ENCODE data around the gene CHKB. TPM values are rescaled to one million over a fixed set of nuclear protein-coding genes. Genes with fewer than 3 reads are reported as not detected.
A peak's percentile ranks its signal among the peaks of the same experiment; 100 is the strongest.

The CHKB gene
- total and polyA plus RNA-seq, 2 of the 8 experiments (the other 6 are each of a cell fraction or from before 2014, with no cell fraction given) = 27.9 to 42.2 TPM

DNA sequence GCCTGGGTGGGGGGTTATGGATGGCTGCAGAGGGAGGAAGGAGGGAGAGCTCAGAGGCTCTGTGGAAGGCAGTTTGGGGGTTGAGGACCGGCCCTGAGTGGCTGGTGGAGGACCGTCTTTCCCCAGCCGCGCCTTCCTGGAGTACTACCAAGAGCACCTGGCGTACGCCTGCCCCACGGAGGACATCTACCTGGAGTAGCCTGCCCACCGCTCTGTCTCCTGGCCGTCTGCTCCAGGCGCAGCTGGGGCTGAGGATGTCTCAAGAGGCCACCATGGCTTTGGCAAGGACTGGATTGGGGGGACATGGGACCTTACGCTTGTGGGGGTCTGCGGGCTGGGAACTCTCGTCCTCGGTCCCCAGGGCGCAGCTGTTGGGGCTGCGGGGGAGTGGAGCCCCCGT lies 27.9 kb upstream of the CHKB start:
- Histone ChIP-seq H2BK15ac (ENCODE audit: low read length) (no peak overlapping the region), H3K4ac (replicated peaks; ENCODE audit: insufficient read length, low read depth, low read length) (no peak overlapping the region), H2BK5ac (ENCODE audit: low read depth, low read length) (no peak overlapping the region), H3K4me2 (ENCODE audit: insufficient read depth in 1 of 2, low read depth in 2 of 2, low read length in 2 of 2) (no peak overlapping the region), H3K4me1 (replicated peaks in 1 of 4; ENCODE audit: control insufficient read depth in 3 of 4, insufficient read depth in 4 of 4, low read length in 3 of 4) (peaks cover 0 to 13% (median 2%) of the 10 kb centered on the region in 4 experiments; a peak in 4 of 7 replicates), H3K23me2 (ENCODE audit: low read depth, low read length) (no peaks in the 10 kb centered on the region), H3K23ac (ENCODE audit: insufficient read length) (no peak overlapping the region), H3K9ac (replicated peaks in 1 of 4; ENCODE audit: extremely low read depth in 1 of 4, low read depth in 3 of 4, low read length in 3 of 4) (no peak overlapping the region), H3K79me2 (ENCODE audit: control insufficient read depth in 1 of 2, insufficient read depth in 2 of 2, low read length in 2 of 2) (no peaks in the 10 kb centered on the region), H3K9me3 (ENCODE audit: insufficient read depth in 2 of 2, low read depth in 1 of 2, low read length in 1 of 2) (no peaks in the 10 kb centered on the region), H3K18ac (ENCODE audit: extremely low read depth, low read length) (no peak overlapping the region), H4K20me1 (replicated peaks in 1 of 2; ENCODE audit: control insufficient read depth in 1 of 2, insufficient read depth in 2 of 2, low read length in 2 of 2) (peaks cover 0 to 6% of the 10 kb centered on the region in 2 experiments), H2BK20ac (ENCODE audit: low read length) (no peak overlapping the region), H3K36me3 (ENCODE audit: control insufficient read depth in 2 of 4, insufficient read depth in 4 of 4, low read length in 3 of 4) (no peaks in the 10 kb centered on the region), H4K8ac (ENCODE audit: extremely low read depth, insufficient read depth, low read length) (no peak overlapping the region), H3K79me1 (ENCODE audit: low read depth, low read length) (no peaks in the 10 kb centered on the region), H4K91ac (replicated peaks; ENCODE audit: insufficient read length, low read length) (no peak overlapping the region), H2BK120ac (replicated peaks; ENCODE audit: low read depth, low read length) (no peak overlapping the region), H2AFZ (ENCODE audit: low read length) (no peak overlapping the region), H3K4me3 (ENCODE audit: extremely low read depth in 1 of 4, insufficient read depth in 2 of 4, low read depth in 3 of 4, low read length in 4 of 4) (no peak overlapping the region), H3K14ac (ENCODE audit: insufficient read length) (no peak overlapping the region), H4K5ac (ENCODE audit: insufficient read length, low read depth, low read length) (no peak overlapping the region), H2AK5ac (ENCODE audit: low read depth, low read length) (no peak overlapping the region), H3K27me3 (replicated peaks in 1 of 4; ENCODE audit: control insufficient read depth in 3 of 4, extremely low read depth in 1 of 4, insufficient read depth in 3 of 4, low read length in 3 of 4) (peaks cover 1 to 18% (median 12%) of the 10 kb centered on the region in 4 experiments), H3K27ac (ENCODE audit: low read depth, low read length) (no peak overlapping the region), H2BK12ac (ENCODE audit: low read depth, low read length) (no peak overlapping the region), H3K56ac (replicated peaks; ENCODE audit: insufficient read length, low read depth, low read length) (no peak overlapping the region)
- POLR2A ChIA-PET (ENCODE audit: partially characterized antibody) = interaction anchor here (1.6 kb wide), 1 partner anchor 10 kb away, joined by 4 read pairs; no protein-coding TSS in a partner anchor
- peak in 1 of 2 experiments; percentile 41 for DNase-seq (ENCODE audit: low read depth in 1 of 2, low spot score in 2 of 2)
- no peak for FAIRE-seq
- CTCF ChIA-PET (ENCODE audit: partially characterized antibody) = interaction anchor here (0.9 to 5.4 kb wide), 7 partner anchors 9 to 86 kb away, joined by 3 to 39 read pairs (median 9); partner anchors contain the start of genes ARSA, CPT1B and SYCE3
- WGBS, 2 experiments (ENCODE audit: extremely low coverage in 1 of 2, insufficient coverage in 1 of 2, insufficient read length in 1 of 2, insufficient replicate concordance in 2 of 2, low coverage in 1 of 2, low lambda C conversion rate in 2 of 2, missing lambda C conversion rate in 1 of 2) = 92% methylated on average over 16 of the region's 17 CpGs; no CpG with 5 or more reads in 1 of the 2 experiments
- no peak for TF ChIP-seq TCF12 (IDR thresholded peaks at IDR 0.05; ENCODE audit: low read depth, low read length)
- no peak for TF ChIP-seq RBBP5 (IDR thresholded peaks at IDR 0.05; ENCODE audit: borderline replicate concordance, low read depth, low read length)
- TF ChIP-seq E2F6 (IDR thresholded peaks at IDR 0.05) = no peak
- TF ChIP-seq RFX5 (IDR thresholded peaks at IDR 0.05; ENCODE audit: borderline replicate concordance, low read depth, low read length) = no peak
- TF ChIP-seq TAF1 (IDR thresholded peaks at IDR 0.05; ENCODE audit: low read depth, low read length) = no peak
- no peak for TF ChIP-seq ZNF274 (IDR thresholded peaks at IDR 0.05; ENCODE audit: borderline replicate concordance, extremely low read depth, low read length)
- no peak for TF ChIP-seq FOSL1 (IDR thresholded peaks at IDR 0.05; ENCODE audit: insufficient read depth, low read depth, low read length)
- TF ChIP-seq SRF (IDR thresholded peaks at IDR 0.05; ENCODE audit: low read depth, low read length) = no peak
- no peak for TF ChIP-seq HDAC6 (IDR thresholded peaks at IDR 0.05; ENCODE audit: low read depth, low read length)
